GM21825 (cell line): ENCODE data around the gene STK36.

Source experiments
- ATAC-seq: cut with Tn5 transposase; IDR thresholded peaks from one replicate; pipeline ENCODE4 v1.9.1; 2021; ENCODE audit warnings: mild to moderate bottlenecking, moderate library complexity; ENCODE audit not compliant: unreplicated experiment

The STK36 gene

DNA sequence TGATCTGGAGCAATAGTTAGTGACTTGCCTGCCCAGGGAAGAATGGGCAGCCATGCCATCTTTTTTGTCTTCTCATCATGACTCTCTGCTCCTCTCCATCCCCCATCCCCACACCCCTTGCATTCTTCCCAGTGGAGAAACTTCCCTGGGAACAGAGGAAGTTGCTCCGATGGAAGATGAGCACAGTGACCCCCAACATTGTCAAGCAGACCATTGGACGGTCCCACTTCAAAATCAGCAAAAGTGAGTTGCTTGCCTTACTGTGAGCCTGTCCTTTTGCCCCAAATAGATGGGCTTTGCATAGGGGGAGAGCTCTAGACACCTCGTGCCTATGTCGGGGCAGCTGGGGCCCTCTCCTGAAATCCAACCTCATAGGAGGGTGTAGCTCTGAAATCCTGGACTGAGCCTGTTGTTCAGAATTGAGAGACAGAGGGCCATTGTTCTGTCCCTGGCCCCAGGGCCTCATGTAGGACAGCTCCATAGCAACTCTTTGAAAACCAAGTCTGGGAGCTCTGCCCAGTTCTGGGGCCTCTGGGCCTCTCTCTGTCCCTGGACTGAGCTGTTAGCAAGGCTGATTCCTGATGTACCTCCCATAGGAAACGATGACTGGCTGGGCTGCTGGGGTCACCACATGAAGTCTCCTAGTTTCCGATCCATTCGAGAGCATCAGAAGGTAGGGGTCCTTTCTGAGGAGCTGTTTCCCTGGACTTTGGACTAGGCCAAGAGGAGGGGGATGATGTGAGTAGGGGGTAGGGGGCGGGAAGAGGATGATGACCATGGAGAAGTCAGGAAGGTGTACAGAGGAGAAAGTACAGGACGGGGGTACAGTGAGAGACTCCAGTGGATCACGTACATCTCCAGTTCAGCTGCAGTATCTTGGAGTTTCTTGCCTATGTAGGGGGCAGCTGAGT, 73.9 kb downstream of the STK36 start:
- no peak for ATAC-seq

- no peak for ATAC-seq
Measured at GRCh38 chr2:218746470-218746795, 74.5 kb downstream of the STK36 start.

- no peak for ATAC-seq
Measured at GRCh38 chr2:218746960-218747359, 75.1 kb downstream of the STK36 start.

DNA sequence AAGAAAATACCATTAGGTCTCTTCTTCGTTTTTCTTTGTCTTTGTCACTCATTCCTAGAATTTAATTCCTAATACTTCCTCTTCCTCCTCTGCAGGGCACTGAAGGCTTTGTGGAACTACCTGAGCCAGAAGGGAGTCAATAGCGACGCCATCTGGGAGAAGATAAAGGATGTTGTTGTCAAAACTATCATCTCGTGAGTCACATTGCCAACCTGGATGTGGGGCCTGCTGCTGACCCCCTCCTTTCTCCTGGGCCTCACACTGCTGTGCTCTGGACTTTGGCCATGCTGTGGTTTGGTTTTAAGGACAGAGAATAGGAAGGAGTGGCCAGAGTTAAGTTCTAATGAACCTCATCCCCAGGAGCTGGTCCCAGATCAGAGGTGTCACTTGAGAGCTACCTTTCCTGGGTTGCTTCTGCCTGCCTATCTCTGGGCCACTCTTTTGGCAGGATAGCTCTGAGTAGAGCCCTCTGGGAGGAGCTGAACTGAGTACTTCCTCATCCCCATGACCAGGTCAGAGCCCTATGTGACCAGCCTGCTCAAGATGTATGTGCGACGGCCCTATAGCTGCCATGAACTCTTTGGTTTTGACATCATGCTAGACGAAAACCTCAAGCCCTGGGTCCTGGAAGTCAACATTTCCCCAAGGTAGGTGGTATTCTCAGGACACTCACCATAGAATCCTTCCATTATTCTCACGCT, 77.0 kb downstream of the STK36 start:
- ATAC-seq, result no peak
